Ishikawa (cell line): ENCODE measurements around the gene FUT4.

Source experiments
- EP300 ChIP-seq: IDR thresholded peaks from 2 replicates; pipeline ENCODE4 v1.6.1; 2012; ENCODE audit warnings: borderline replicate concordance
- TAF1 ChIP-seq: IDR thresholded peaks from 2 replicates; pipeline ENCODE4 v1.6.1; 2012; ENCODE audit warnings: low read depth, mild to moderate bottlenecking
- TCF12 ChIP-seq: IDR thresholded peaks from 2 replicates; pipeline ENCODE4 v1.6.1; 2012; ENCODE audit warnings: low read depth
- YY1 ChIP-seq: IDR thresholded peaks from 2 replicates; pipeline ENCODE4 v1.6.1; 2012; ENCODE audit warnings: low read depth

- no peak for TF ChIP-seq EP300
- TF ChIP-seq TCF12, result no peak
- TF ChIP-seq TAF1, result no peak
- TF ChIP-seq YY1, result no peak
Observed at GRCh38 chr11:94597896-94598295, 54.2 kb downstream of the FUT4 start.
